Tibial nerve (tissue), 4 donors: ENCODE results near the gene CORT. TPM values are rescaled to one million over a fixed set of nuclear protein-coding genes. Genes with fewer than 3 reads are reported as not detected.
"Not testable (repeated sequence)": the region's sequence is repeated elsewhere in the genome, so short reads cannot be mapped to it uniquely, and the experiment has no call there.

ENCODE experiments used
- DNase-seq, 2 donors: peaks; one replicate each; pipeline ENCODE4 v3.0.0-alpha.2; 2019; ENCODE audit warnings: low spot score in 2 of 2
- H3K27ac ChIP-seq, 4 donors: fragments of 200-600 bp; sonication (generic) in 3 of 4; one replicate each; pipeline ENCODE4 v1.5.1; 2017 to 2019; ENCODE audit warnings: mild to moderate bottlenecking in 1 of 4
- H3K27me3 ChIP-seq, 2 donors: fragments of 200-600 bp; sonication (generic) in 1 of 2; one replicate each; pipeline versions ENCODE4 v1.5.1 to v1.6.0; 2017 to 2019
- H3K36me3 ChIP-seq, 3 donors: fragments of 200-600 bp; sonication (generic); one replicate each; pipeline ENCODE4 v1.5.1; 2018 to 2019
- H3K4me1 ChIP-seq, 4 donors: fragments of 200-600 bp; sonication (generic) in 3 of 4; one replicate each; pipeline ENCODE4 v1.5.1; 2017 to 2019
- H3K4me3 ChIP-seq, 4 donors: fragments of 200-600 bp; sonication (generic) in 3 of 4; one replicate each; pipeline ENCODE4 v1.5.1; 2017 to 2019; ENCODE audit warnings: mild to moderate bottlenecking in 1 of 4, moderate library complexity in 1 of 4
- H3K9me3 ChIP-seq, 4 donors: fragments of 200-600 bp; sonication (generic) in 3 of 4; one replicate each; pipeline ENCODE4 v1.5.1; 2017 to 2019
- CTCF ChIP-seq, 5 experiments: fragments of 200-600 bp in 3 of 5; fragments of 450-650 bp in 2 of 5; sonication (generic) in 3 of 5; IDR thresholded peaks; one replicate each; pipeline ENCODE4 v1.5.1; 2016 to 2019; ENCODE audit warnings: antibody characterized with exemption in 5 of 5, mild to moderate bottlenecking in 3 of 5, moderate library complexity in 2 of 5
- EP300 ChIP-seq, 2 donors: sonication (generic); formaldehyde crosslinking; IDR thresholded peaks; one replicate each; pipeline ENCODE4 v1.6.1; 2017; ENCODE audit warnings: antibody characterized with exemption in 2 of 2, mild to moderate bottlenecking in 1 of 2
- POLR2A ChIP-seq, 2 donors: fragments of 450-650 bp; IDR thresholded peaks; one replicate each; pipeline ENCODE4 v1.6.1; 2017; ENCODE audit warnings: antibody characterized with exemption in 2 of 2, mild to moderate bottlenecking in 2 of 2, moderate library complexity in 2 of 2
- WGBS, 2 donors: methylation state at CpG; one replicate each; pipeline ENCODE4 v1.1.5; 2018; 5-methylcytosine and 5-hydroxymethylcytosine counted together
- total RNA-seq, 4 donors: library from RNA; depleted of rRNA; stranded (reverse); fragments of >200 nt; gene quantifications; one replicate each; pipeline ENCODE4 v1.1.0, GENCODE V29; 2016

The CORT gene
- total RNA-seq, 4 donors from 2014 or later = 1.7 TPM; not detected in 3

GRCh38 chr1:10450156-10450814 lies 454 bp downstream of the CORT start:
- Histone ChIP-seq H3K4me1 (peaks cover 0 to 10% (median 0%) of the 10 kb centered on the region in 4 donors), H3K27ac (no peak overlapping the region), H3K9me3 (no peaks in the 10 kb centered on the region), H3K36me3 (peaks cover 0 to 18% (median 0%) of the 10 kb centered on the region in 3 donors), H3K27me3 (no peaks in the 10 kb centered on the region), H3K4me3 (no peak overlapping the region)
- TF ChIP-seq POLR2A (IDR thresholded peaks at IDR 0.05) = no peak
- TF ChIP-seq CTCF (IDR thresholded peaks at IDR 0.05) = no peak
- TF ChIP-seq EP300 (IDR thresholded peaks at IDR 0.05) = no peak
- 54 to 55% methylated on average over 21 of the region's 21 CpGs for WGBS, 2 donors
- DNase-seq = no peak

- DNase-seq = no peak
- Histone ChIP-seq H3K4me3 (no peak overlapping the region), H3K4me1 (peaks cover 0 to 10% (median 0%) of the 10 kb centered on the region in 4 donors), H3K27ac (no peak overlapping the region), H3K27me3 (no peaks in the 10 kb centered on the region), H3K36me3 (peaks cover 0 to 17% (median 0%) of the 10 kb centered on the region in 3 donors), H3K9me3 (no peaks in the 10 kb centered on the region)
- WGBS, 2 donors = 30 to 47% methylated on average over 6 of the region's 6 CpGs
- TF ChIP-seq POLR2A (IDR thresholded peaks at IDR 0.05) (no peak), CTCF (IDR thresholded peaks at IDR 0.05) (no peak), EP300 (IDR thresholded peaks at IDR 0.05) (no peak)
Observed at GRCh38 chr1:10450836-10451235, 1.0 kb downstream of the CORT start.

DNA sequence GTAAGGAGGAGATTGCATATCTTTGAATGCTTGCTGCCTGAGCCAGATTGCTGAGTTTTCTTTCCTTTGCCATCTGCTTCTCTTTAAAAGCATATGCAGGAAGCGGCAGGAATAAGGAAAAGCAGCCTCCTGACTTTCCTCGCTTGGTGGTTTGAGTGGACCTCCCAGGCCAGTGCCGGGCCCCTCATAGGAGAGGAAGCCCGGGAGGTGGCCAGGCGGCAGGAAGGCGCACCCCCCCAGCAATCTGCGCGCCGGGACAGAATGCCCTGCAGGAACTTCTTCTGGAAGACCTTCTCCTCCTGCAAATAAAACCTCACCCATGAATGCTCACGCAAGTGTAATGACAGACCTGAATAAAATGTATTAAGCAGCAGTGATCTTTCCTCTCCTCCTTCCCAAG lies 1.5 kb downstream of the CORT start:
- Histone ChIP-seq H3K4me1 (peaks cover 0 to 10% (median 0%) of the 10 kb centered on the region in 4 donors), H3K9me3 (no peaks in the 10 kb centered on the region), H3K27ac (no peak overlapping the region), H3K36me3 (peaks cover 0 to 17% (median 0%) of the 10 kb centered on the region in 3 donors), H3K4me3 (no peak overlapping the region), H3K27me3 (no peaks in the 10 kb centered on the region)
- DNase-seq = no peak
- WGBS, 2 donors = 9% methylated on average over 10 of the region's 10 CpGs
- TF ChIP-seq CTCF (IDR thresholded peaks at IDR 0.05) (no peak), EP300 (IDR thresholded peaks at IDR 0.05) (no peak)

DNA sequence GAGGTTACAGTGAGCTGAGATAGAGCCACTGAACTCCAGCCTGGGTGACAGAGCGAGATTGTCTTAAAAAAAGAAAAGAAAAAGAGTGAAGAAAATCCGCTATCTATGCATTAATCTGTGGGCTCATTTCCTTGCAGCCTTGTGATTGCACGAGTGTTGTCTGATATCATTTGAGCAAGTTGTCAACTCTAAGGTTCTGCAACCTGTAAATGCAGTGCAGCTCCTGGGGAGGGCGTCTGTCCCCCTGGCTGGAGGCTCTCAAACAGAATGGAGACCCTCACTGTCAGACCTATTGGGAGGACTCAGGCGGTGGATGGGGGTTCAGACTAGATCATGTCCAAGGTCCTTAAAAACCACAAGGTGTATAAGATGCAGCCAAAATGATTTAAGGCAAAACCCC lies 6.2 kb downstream of the CORT start:
- H3K27ac ChIP-seq = no peak overlapping the region
- H3K4me3 ChIP-seq = no peak overlapping the region
- no peak for TF ChIP-seq POLR2A (IDR thresholded peaks at IDR 0.05)
- TF ChIP-seq EP300 (IDR thresholded peaks at IDR 0.05) = no peak
- no peak for TF ChIP-seq CTCF (IDR thresholded peaks at IDR 0.05)
- H3K27me3 ChIP-seq = no peaks in the 10 kb centered on the region
- H3K36me3 ChIP-seq = peaks cover 0 to 37% (median 2%) of the 10 kb centered on the region in 3 donors
- WGBS, 2 donors = 77 to 79% methylated on average over 5 of the region's 5 CpGs
- H3K9me3 ChIP-seq = no peaks in the 10 kb centered on the region
- H3K4me1 ChIP-seq = peaks cover 0 to 6% (median 0%) of the 10 kb centered on the region in 4 donors
- DNase-seq = no peak

DNA sequence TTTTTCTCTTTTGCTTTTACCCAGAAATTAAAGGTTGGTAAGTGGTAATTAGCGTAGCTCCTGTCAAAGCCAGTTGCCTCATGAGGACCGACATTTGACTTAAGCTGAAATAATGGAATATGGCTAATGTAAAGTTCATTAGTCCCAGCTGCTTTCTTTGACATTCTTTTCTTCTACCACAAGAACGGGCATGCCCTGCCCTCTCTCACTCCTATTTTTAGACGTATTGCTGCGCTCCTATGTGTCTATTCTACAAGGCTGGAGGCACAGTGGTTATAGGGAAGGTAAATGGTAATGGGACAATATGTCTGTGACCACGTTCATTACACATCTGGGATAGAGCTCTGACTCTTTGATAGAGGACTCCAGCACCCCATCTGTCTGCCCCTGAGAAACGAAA lies 6.8 kb downstream of the CORT start:
- Histone ChIP-seq H3K9me3 (no peaks in the 10 kb centered on the region), H3K4me1 (no peaks in the 10 kb centered on the region), H3K27me3 (no peaks in the 10 kb centered on the region), H3K4me3 (no peak overlapping the region), H3K27ac (no peak overlapping the region), H3K36me3 (peaks cover 0 to 43% (median 7%) of the 10 kb centered on the region in 3 donors)
- no peak for DNase-seq
- 68 to 74% methylated on average over 7 of the region's 7 CpGs for WGBS, 2 donors
- TF ChIP-seq EP300 (IDR thresholded peaks at IDR 0.05) (no peak), CTCF (IDR thresholded peaks at IDR 0.05) (no peak)

- H3K27ac ChIP-seq, H3K9me3 ChIP-seq, DNase-seq, H3K4me3 ChIP-seq, H3K4me1 ChIP-seq, H3K27me3 ChIP-seq: not testable (repeated sequence)
- WGBS, 2 donors = 63 to 68% methylated on average over 7 of the region's 7 CpGs
- H3K36me3 ChIP-seq = peaks cover 0 to 51% (median 11%) of the 10 kb centered on the region in 3 donors
Observed at GRCh38 chr1:10457462-10457861, 7.6 kb downstream of the CORT start.
